Subcutaneous adipose tissue (tissue), 4 donors: ENCODE data around the gene CISD2. TPM values are rescaled to one million over a fixed set of nuclear protein-coding genes. Genes with fewer than 3 reads are reported as not detected.

Experiments
- CTCF ChIP-seq: fragments of 450-650 bp; IDR thresholded peaks from one replicate; pipeline ENCODE4 v1.5.1; 2016; ENCODE audit warnings: low read depth, mild to moderate bottlenecking, control low read depth, antibody characterized with exemption, moderate library complexity
- total RNA-seq, 4 donors: library from RNA; depleted of rRNA; stranded (reverse); fragments of >200 nt; gene quantifications; one replicate each; pipeline ENCODE4 v1.1.0, GENCODE V29; 2016

Gene CISD2
- 10 to 100 TPM in 3 of 4 donors, 1 to 10 TPM in 1; 9.2 to 34.2 (median 15.2) TPM for total RNA-seq

- TF ChIP-seq CTCF = no peak
These were observed at the start of gene CISD2 for GRCh38 chr4:102868781-102869568. Gene CISD2 (plus strand): TSS chr4:102868992. CDS start chr4:102869085, 93 bp downstream.

GRCh38 chr4:102819588-102820365 is 49.0 kb upstream of the CISD2 start:
- TF ChIP-seq CTCF = no peak

- TF ChIP-seq CTCF = no peak
These were observed 45.3 kb upstream of the CISD2 start for GRCh38 chr4:102823464-102823863.

GRCh38 chr4:102823897-102824296 is 44.9 kb upstream of the CISD2 start:
- TF ChIP-seq CTCF = no peak

- TF ChIP-seq CTCF = no peak
These were observed 44.4 kb upstream of the CISD2 start for GRCh38 chr4:102824398-102824797.

- TF ChIP-seq CTCF = no peak
These were observed 43.3 kb upstream of the CISD2 start for GRCh38 chr4:102825261-102826091.
